Measurements from ENCODE around the gene UQCRC1.

UQCRC1 gene

DNA sequence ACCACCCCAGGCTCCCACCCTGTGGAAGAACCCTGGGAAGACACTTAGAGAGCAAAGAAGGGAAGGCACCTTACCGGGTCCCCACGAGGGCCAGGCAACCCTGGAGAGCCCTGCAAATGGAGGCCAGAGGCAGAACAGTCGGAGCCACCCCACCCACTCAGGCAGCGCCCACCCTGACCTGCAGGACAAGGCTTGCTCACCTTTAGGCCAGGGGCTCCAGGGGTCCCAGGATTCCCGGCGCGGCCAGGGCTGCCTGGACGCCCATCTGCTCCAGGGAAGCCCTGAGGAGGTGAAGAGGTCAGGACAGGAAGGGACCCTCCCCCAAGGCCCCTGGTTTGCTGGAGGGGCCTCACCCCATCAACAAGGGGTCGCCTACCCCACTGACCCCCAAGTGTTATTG, 24.6 kb downstream of the UQCRC1 start:
- no peak overlapping the region for H3K4me3 ChIP-seq (ENCODE audit: low read depth, low read length)
- no peaks in the 10 kb centered on the region for H3K36me3 ChIP-seq
- H3K9me3 ChIP-seq, result no peaks in the 10 kb centered on the region
- TF ChIP-seq, protein P1, sequence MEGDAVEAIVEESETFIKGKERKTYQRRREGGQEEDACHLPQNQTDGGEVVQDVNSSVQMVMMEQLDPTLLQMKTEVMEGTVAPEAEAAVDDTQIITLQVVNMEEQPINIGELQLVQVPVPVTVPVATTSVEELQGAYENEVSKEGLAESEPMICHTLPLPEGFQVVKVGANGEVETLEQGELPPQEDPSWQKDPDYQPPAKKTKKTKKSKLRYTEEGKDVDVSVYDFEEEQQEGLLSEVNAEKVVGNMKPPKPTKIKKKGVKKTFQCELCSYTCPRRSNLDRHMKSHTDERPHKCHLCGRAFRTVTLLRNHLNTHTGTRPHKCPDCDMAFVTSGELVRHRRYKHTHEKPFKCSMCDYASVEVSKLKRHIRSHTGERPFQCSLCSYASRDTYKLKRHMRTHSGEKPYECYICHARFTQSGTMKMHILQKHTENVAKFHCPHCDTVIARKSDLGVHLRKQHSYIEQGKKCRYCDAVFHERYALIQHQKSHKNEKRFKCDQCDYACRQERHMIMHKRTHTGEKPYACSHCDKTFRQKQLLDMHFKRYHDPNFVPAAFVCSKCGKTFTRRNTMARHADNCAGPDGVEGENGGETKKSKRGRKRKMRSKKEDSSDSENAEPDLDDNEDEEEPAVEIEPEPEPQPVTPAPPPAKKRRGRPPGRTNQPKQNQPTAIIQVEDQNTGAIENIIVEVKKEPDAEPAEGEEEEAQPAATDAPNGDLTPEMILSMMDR (IDR thresholded peaks at IDR 0.05; ENCODE audit: low read depth, low read length), result no peak
- H3K4me1 ChIP-seq, result no peaks in the 10 kb centered on the region
- DNase-seq, result no peak
- no peaks in the 10 kb centered on the region for H3K27me3 ChIP-seq

DNA sequence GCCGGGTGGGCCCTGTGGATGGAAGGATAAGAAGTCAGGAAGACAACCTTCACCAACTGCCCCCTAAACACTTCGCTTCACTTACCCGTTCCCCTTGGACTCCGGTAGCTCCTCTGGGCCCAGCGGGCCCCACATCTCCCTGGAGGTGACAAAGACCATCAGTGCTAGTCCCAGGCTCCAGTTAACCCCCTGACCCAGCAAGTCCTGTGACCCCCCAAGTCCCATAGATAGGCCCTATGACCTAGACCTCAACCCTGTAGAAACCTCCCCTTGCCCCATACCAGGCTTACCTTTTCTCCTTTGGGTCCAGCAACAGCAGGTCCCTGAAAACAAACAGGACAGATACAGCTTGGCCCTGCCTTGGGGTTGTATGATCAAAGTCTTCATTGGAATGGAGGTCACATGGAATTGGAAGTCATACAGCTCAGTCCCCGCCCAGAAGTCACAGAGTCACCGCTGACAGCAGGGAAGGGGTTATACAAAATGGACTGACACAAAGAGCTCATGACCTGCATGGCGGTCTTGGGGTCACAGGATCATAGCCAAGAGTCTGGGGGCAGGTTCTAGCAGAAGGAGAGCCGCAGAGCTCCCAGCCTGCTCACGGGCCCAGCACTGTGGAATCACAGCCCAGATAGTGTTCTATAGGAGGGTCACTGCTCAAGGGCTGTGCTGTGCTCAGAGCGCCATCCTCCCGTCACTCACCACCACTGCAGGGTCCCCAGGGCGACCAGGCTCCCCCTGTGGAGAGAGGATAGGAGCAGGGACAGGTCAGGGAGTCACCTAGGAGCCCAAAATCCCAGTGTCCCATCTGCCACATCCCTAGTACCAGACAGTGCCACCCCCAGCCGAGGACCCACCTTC, 27.6 kb downstream of the UQCRC1 start:
- no peak overlapping the region for H3K4me3 ChIP-seq (ENCODE audit: low read depth, low read length)
- no peaks in the 10 kb centered on the region for H3K36me3 ChIP-seq
- DNase-seq, result no peak
- H3K27me3 ChIP-seq, result no peaks in the 10 kb centered on the region
- no peaks in the 10 kb centered on the region for H3K9me3 ChIP-seq
- TF ChIP-seq, protein P1 (IDR thresholded peaks at IDR 0.05; ENCODE audit: low read depth, low read length), result no peak
- H3K4me1 ChIP-seq, result no peaks in the 10 kb centered on the region

DNA sequence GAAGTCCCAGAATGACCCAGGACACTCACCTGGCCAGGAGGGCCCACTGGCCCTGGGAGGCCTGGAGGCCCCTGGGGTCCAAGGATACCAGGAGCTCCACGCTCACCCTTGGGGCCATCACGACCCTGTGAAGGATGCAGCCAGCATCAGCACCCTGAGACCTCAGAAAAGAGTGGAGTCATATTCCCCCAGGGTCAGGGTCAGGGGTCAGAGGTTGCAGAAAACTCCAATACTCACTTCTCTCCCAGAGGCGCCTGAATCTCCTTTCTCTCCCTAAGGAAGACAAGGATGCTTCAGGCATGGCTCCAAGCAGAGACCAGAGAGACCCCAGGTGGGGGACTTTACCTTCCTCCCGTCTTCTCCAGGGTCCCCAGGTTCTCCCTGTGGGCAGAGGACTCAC, 32.8 kb downstream of the UQCRC1 start:
- no peaks in the 10 kb centered on the region for H3K36me3 ChIP-seq
- H3K4me3 ChIP-seq (ENCODE audit: low read depth, low read length), result no peak overlapping the region
- H3K4me1 ChIP-seq, result no peaks in the 10 kb centered on the region
- DNase-seq, result no peak
- H3K27me3 ChIP-seq, result no peaks in the 10 kb centered on the region
- TF ChIP-seq, protein P1 (IDR thresholded peaks at IDR 0.05; ENCODE audit: low read depth, low read length), result no peak
- no peaks in the 10 kb centered on the region for H3K9me3 ChIP-seq

DNA sequence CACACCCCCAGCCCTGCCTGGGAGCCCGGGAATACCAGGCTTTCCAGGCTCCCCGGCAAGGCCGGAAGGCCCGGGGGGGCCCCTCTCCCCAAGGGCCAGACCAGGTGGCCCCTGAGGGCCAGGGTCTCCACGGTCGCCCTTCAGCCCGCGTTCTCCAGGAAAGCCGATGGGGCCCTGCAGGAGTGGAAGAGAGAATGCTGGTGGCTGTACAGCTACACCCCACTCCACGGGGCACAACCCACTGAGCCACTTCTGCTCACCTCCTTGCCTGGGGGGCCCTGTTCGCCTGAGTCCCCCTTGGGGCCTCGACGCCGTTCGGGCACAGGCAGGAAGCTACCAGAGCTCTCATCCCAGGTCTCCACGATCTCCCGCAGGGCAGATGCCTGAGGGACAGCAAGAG, 34.1 kb downstream of the UQCRC1 start:
- no peak for DNase-seq
- no peaks in the 10 kb centered on the region for H3K4me1 ChIP-seq
- H3K36me3 ChIP-seq, result no peaks in the 10 kb centered on the region
- no peaks in the 10 kb centered on the region for H3K27me3 ChIP-seq
- H3K9me3 ChIP-seq, result no peaks in the 10 kb centered on the region
- TF ChIP-seq, protein P1 (IDR thresholded peaks at IDR 0.05; ENCODE audit: low read depth, low read length), result no peak
- H3K4me3 ChIP-seq (ENCODE audit: low read depth, low read length), result no peak overlapping the region

DNA sequence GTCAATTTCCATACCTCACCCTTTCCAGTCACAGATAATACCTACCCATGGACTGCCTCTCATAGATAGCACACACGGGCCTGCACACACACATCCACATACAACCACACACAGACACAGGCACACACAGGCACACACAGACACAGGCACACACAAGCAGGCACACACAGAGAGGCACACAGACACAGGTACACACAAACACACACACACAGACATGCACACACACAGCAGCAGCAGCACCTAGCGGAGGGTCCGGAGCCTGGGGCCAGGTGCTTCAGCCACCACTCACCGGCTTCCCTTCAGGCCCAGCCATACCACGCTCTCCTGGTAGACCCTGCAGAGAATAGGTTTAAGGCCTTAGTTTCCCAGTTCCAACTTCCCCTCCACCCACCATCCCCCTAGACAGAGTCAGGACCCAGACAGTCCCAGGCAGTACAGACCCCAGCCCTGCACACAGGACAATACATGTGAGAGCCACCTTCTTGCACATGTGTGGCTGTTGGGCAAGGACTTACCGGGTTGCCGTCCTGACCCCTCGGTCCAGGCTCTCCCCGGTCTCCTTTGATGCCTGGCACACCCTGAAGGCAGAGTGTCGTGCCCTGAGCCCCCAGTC, 35.4 kb downstream of the UQCRC1 start:
- Histone ChIP-seq H3K4me1 (no peaks in the 10 kb centered on the region), H3K9me3 (no peaks in the 10 kb centered on the region), H3K36me3 (no peaks in the 10 kb centered on the region), H3K4me3 (ENCODE audit: low read depth, low read length) (no peak overlapping the region), H3K27me3 (no peaks in the 10 kb centered on the region)
- no peak for DNase-seq
- TF ChIP-seq, protein P1 (IDR thresholded peaks at IDR 0.05; ENCODE audit: low read depth, low read length), result no peak

DNA sequence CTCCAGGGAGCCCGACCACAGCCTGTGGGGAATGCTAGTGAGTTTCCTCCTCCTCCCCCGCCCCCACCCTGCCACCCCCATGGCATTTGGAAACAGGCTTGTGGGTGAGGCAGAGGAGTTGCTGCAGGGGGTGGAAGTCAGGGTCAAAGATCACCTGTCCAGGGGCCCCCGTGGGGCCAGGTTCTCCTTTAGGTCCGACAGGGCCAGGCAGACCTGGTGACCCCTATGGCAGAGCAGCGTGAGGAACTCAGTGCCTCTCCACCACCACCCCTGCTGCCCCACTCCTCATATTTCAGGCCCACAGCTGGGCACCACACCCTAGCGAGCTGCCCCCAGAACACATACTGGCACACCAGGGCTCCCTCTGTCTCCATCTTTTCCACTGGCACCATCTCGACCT, 36.9 kb downstream of the UQCRC1 start:
- Histone ChIP-seq H3K4me1 (no peaks in the 10 kb centered on the region), H3K36me3 (no peaks in the 10 kb centered on the region), H3K27me3 (no peaks in the 10 kb centered on the region), H3K4me3 (ENCODE audit: low read depth, low read length) (no peak overlapping the region), H3K9me3 (no peaks in the 10 kb centered on the region)
- TF ChIP-seq, protein P1 (IDR thresholded peaks at IDR 0.05; ENCODE audit: low read depth, low read length), result no peak
- DNase-seq, result no peak
